NCI-H524 (cell line): Measurements from ENCODE around the gene SLC27A6.
"Not testable (repeated sequence)": the region's sequence is repeated elsewhere in the genome, so short reads cannot be mapped to it uniquely, and the experiment has no call there.

ENCODE experiments used
- DNase-seq, 2 experiments: peaks; one replicate each; lab custom pipeline; 2025; lab: John Stamatoyannopoulos, UW

The SLC27A6 gene

DNA sequence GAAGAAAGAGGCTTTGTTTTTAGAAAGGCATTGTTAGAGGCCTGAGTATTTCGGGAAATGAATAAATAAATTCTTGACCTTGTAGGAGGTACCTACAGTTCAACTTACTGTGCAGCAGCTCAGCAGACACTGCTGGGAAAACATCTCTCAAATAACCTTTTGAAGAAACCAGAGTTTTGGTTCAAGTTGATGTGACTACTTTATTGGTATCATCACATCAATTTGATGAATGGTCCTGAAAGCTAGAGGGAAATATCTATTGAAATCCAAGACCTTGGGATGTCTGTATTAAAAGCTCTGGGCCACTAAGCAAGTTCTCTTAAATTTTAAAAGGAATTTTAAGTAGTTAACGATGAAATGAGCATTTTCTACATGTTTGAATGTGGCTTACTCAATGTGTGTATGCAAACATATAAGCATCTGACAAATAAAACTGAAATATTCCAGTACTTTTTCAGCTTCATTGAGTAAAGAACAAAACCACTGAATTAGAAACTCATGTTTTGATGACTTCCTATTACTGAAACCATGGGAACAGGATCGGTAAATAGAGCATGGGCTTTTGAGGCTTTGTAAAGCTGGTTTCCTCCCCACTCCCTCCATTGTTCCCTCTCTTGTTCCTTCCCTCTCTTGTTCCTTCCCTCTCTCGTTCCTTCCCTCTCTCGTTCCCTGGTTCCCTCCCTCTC is 36.7 kb downstream of the SLC27A6 start:
- DNase-seq: no peak

DNA sequence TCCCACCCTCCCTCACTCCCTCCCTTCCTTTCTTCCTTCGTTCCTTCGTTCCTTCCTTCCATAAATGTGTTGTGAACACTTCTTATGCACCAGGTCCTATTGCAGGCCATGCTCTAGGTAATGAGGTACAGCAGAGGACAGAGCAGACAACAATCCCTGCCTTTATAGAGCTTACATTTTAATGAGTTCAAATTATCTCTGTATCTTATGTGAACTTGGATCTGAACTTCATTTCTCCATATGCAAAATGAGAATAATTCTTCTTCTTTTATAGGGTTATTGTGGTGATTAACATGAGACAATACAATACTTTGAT is 37.2 kb downstream of the SLC27A6 start:
- DNase-seq: no peak

DNA sequence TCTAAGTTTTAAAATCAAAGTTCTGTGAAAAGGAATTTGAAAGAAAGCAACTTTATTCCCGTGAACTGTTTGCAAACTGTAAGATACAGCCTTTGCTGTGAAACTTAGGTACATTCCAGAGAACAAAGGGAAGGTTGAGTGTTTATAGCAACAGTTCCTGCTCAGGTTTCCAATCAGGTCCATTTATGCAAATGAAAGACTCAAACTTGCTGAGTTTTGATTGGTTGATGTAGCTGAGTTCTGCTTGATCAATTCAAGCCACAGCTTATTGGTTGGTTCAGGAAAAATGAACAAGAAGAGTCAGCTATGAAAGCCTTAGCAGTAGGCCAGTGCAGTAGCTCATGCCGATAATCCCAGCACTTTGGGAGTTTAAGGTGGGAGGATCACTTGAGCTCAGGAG is 37.9 kb downstream of the SLC27A6 start:
- no peak for DNase-seq

DNA sequence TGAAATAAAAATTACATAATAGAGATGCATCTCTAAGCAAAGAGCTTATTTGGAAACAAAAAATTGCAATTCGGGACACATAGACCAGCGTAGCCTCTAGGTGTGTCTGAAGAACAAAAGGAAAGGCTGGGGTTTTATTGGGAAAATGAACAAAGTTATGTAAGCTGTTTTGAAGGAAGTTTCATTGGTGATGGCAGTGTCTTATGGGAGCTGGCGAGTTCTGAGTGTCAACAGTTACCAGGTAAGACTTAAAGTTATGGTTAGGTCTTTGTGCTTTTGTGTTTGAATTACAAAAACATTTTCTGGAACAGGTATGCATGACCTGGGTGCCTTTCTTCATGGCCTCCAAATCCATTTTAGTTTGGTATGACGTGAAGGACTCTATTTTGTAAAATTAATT is 48.9 kb downstream of the SLC27A6 start:
- no peak for DNase-seq

DNA sequence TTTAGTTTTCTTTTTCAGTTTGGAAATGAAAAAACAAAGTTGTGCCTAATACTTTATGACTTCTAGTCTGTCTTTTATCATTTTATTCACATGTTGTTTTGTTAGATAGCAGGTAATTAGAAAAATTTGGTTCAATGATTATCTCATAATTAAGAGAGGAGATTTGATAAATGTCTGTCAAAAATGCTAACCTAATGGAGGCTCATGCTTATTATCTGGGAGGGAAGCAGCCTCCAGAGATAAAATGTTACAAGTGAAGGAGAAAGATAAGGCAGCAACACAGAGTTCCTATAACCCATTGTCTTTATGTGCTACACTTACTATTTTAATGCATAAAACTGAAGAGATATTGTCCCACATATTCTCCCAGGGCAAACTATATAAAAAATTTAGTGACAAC is 53.5 kb downstream of the SLC27A6 start:
- no peak for DNase-seq

DNA sequence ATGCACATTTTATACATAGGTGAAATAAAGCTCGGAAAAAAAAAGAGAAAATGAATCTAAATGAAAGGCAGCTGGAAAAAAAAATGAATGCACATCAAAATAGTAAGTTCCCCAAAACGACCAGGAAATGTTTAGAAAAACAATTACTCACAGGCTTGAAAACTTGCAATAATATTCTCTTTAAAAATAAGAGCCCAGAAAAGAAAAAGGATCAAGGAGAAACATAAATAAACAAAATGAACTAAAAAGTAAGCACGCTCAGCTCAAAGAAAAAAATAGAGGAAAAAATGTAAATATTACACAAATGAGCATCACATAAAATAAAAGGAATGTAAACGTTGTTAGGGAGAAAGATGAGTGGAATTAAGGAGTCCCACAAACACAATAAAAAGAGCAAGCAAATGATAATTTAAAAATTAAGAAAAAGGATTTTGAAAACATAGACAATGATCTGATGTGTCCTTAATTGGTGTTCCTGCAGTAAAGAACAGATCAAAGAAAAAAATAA is 54.2 kb downstream of the SLC27A6 start:
- no peak for DNase-seq

DNA sequence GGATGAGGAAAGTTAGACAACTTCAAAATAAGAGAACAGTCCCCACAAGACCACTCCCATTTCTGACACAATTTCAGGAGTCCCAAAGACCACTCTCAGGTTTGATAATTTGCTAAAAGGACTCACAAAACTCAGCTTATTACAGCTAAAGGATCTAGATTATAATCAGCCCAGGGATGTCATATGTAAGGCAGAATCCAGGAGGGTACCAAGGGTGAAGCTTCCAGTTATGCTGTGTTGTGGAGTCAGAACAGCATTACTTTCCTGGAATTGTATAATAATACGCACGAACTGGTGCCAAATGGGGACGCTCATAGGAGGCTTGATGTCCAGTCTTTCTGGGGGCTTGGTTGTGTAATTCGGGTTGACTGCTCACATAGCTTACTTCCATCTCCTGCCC is 55.4 kb downstream of the SLC27A6 start:
- DNase-seq: no peak

DNA sequence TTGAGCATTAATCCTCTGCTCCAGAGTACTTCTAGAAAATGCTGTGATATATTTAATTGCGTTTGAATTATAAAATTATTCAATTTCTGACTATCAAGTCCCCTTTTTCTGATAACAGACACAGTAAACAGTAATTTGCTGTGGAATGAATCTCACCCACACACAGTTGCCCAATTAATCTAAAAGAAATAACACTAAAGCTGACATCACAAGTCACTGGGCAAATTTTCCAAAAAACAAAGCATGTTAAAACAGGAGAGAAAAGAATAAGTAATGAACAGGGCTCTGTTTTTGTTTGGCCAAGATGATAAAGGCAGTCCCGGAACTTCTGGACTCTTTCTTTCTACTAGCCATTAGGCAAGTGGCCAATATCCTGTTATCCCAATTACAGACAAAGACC is 56.5 kb downstream of the SLC27A6 start:
- no peak for DNase-seq

DNA sequence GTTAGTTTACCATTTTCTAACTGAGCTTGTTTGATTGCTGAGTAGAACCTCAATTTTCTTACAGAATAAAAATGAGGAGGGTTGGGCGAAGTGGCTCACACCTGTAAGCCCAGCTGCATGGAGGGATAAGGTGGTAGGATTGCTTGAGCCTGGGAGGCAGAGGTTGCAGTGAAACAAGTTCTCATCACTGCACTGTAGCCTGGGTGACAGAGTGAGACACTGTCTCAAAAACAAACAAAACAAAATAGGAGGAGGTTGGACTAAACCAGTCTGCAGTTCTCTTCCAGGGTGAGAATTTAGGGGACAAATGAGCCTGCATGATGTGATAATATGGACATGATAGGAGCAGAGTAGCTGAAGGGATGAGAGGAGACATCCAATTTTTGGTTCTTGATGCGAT is 57.3 kb downstream of the SLC27A6 start:
- no peak for DNase-seq

DNA sequence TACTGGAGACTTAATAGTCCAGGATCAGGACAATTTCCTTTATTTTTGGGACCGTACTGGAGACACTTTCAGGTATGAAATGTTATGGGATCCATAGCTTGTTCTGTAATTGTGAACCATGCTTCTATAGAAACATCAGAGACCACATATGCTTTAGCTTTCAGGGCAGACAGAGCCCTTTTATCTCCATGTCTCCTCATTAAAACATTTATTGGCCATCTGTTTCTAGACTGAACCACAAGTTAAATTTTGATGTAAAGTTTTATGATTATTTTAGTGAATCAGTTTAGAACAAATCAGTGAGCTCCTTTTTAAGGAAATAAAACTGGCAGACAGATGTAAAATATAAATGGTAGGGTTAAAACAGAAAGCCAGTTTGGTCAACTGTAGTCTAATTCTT is 62.0 kb downstream of the SLC27A6 start:
- DNase-seq: no peak

DNA sequence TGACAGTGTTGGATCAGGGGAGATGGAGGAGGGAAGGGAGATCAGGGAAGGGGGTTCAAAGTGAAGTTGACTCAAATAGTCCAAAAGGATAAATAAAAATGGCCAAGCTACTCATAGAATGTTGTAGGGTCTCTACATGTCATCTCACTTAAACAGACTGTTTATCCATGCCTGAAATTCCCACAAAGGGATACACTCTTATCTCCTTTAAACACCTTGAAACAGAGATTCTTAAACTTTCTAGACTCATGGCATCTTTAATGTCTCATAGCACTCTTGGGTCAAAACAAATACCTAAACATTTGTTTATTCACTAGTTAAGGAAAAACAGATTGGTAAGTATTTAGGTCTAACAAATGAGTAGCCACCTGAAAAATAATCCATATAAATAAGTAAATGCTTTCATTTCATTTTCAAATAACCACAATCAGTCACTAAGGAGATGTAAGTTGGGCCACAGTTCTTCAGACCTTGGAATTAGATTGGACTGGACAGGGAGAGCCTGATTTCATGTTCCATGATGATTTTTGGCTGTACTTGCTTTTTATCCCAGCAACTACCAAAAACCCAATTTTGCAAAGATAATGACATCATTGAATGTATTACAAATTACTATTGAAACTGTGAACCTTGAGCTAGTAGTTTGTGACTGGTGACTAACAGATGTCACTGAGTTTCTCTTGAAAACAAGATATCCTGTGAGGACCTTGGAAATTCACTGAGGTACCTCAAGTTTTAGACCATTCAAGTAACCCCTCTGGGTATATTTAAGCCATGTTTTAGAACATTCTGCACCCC is 66.8 kb downstream of the SLC27A6 start:
- DNase-seq: no peak

DNA sequence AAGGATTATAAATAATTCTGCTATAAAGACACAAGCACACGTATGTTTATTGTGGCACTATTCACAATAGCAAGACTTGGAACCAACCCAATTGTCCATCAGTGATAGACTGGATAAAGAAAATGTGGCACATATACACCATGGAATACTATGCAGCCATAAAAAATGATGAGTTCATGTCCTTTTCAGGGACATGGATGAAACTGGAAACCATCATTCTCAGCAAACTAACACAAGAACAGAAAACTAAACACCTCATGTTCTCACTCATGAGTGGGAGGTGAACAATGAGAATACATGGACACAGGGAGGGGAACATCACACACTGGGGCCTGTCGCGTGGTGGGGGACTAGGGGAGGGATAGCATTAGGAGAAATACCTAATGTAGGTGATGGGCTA is 71.0 kb downstream of the SLC27A6 start:
- DNase-seq: not testable (repeated sequence)

DNA sequence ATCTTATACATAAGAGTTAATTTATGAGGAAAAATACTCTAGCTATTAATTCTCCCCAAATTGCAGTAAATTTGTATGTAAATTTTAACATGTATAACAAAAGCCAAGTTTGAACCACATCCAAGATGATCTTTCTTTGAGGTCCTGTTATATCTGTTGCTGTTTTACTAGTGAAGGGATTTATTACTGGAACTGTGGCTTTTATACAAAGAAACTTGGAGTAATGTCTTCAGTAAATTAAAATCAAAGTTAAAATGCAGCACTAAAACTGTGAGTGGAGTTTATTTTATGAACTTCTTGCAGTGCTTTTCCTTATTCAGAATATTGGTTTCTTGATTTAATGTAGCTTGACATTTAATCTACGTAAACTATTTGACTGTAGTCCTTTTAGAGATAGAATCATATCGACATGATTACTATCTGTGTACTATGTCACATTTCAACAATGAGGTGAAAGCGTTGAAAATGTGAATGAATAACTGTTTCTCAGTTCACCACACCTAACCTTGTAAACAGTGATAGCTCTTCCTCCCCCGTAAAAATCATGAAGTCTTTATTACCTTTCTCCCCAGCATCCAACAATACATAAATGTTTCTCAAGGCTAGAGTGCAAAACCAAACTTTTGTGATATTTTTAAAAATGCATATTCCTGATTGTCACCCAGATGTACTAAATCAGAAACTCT is 76.1 kb downstream of the SLC27A6 start:
- DNase-seq: no peak

DNA sequence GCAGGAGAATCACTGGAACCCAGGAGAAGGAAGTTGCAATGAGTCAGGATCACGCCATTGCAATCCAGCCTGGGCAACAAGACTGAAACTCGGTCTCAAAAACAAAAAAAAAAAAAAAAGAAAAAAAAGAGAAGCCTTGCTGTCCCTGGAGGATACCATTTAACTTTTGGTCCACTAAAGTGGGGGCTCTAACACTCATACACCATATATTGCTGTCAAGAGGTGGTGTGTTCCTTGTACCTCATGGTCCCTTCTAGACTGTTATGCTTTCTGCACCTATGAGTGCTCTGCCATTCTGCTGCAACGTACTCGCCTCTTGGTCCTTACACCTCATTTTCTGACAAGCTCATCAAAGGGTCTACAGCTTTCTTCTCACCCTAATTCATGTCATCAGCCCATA is 77.0 kb downstream of the SLC27A6 start:
- no peak for DNase-seq

DNA sequence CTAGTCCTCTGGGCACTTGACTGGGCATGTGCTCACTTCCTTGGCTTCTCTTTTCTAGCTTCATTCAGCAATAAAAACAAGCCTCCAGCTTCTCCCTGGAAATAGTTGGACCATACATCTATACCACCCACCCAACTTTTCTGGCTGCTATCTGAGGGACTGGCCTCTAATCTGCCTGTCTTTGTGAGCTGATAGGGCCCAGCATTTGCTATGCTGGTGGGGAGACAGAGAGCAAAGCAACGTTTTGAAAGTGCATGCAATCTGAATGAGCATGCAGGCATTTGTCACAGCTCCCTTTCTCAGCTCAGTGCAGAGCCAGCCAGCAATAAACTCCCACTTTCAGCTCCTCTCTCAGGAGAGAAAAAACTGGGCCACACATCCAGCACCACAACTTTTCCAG is 78.6 kb downstream of the SLC27A6 start:
- DNase-seq: no peak

DNA sequence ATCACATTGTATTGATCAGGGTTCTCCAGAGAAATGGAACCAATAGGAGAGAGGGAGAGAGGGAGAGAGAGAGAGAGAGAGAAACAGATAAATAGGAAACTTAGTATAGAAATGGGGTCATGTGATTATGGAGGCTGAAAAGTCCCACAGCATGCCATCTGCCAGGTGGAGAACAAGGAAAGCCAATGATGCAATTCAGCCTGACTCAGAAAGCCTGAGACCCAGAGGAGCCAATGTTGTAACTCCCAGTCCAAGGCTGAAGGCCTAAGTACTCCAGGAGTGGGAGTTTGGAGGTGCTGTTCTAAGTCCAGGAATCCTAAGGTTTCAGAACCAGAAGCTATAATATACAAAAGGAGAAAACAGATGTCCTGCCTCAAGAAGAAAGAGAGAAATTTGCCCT is 80.9 kb downstream of the SLC27A6 start:
- no peak for DNase-seq

DNA sequence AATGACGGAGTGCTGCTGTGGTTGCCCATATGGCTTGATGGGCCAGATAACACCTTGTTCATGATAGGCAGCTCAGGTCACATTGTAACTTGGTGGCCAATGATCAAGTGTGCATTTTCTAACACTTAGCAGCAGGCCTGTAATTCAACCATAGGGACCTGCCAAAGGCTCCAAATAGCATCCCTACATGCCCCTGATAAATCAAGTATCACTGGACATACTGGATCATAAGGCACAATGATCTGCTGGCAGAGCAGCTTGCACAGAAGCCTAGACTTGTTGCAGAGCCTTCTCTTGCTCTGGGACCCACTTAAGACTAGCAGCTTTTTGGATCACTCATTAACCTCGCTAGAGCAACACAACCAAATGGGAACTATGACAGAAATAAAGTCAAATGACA is 83.2 kb downstream of the SLC27A6 start:
- DNase-seq: no peak

DNA sequence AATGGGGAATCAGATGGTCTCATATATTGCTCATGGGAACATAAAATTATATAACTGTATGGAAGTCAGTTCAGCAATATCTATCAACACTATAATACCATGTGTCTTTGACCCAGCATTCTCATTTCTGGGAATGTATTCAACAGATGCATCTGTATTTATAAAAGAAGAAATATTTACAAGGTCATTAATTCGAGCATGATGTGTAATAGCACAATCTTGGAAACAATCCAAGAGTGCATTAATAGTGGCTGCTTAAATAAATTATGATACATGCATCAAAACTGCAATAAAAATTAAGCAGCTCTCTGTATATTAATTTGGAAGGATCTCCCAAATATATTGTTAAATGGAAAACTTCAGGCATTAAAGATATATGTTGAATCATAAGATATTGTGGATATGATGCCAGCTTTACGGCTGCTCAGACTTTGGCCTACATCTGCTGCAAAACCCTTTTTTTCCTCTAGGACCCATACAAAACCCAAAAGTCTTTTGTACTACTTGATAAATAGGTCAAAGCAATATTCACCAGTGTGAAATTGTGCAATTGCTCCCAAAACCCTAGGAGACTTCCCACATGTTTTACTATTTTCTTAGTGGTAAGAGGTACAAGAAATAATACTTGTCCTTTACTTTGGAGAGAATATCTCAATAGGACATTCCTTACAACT is 84.0 kb downstream of the SLC27A6 start:
- DNase-seq: no peak

DNA sequence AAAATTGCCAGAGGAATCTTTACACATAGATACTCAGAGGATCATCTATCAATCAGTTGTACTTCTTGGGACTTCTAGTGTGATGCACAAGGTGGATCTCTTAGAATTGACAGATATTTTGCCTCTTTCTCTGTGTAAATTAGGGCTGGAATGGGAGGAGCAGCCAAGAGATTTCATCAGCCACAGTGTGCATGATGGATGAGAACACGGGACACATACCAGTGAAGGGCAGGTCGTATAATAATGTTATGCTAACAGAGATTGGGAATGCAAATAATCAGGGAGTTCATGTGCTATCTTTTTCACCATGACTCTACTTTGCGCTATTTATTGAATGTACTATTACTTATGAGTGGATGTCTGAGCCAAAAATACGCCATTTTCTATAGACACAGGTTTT is 86.0 kb downstream of the SLC27A6 start:
- no peak for DNase-seq

DNA sequence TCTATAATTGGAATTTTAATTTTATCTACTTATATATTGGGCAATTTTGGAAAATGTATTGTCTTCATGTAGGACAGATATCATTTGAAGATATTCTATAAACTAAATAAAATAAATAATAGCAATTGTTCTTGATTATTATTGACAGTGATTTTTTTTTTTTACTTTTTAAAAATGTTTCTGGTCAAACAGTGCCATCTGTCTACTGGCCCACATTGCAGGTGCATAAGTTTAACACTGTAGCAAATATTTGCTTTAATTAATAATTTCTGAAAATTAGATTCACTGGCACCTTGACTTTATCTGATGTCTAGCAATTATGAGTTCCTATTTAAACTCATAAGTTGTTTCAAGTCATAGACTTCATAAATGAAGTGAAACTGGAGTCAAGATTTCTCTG is 88.2 kb downstream of the SLC27A6 start:
- no peak for DNase-seq

DNA sequence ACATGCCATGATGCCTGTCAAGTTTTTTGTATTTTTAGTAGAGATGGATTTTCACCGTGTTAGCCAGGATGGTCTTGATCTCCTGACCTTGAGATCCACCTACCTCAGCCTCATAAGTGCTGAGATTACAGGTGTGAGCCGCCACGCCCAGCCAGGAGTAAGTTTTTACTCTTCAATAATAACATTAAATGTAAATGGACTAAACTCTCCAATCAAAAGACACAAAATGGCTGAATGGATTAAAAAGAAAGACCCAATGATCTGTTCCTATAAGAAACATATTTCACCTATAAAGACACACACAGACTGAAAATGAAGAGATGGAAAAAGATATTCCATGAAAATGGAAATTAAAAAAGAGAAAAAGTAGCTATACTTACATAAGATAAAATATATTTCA is 92.0 kb downstream of the SLC27A6 start:
- no peak for DNase-seq

DNA sequence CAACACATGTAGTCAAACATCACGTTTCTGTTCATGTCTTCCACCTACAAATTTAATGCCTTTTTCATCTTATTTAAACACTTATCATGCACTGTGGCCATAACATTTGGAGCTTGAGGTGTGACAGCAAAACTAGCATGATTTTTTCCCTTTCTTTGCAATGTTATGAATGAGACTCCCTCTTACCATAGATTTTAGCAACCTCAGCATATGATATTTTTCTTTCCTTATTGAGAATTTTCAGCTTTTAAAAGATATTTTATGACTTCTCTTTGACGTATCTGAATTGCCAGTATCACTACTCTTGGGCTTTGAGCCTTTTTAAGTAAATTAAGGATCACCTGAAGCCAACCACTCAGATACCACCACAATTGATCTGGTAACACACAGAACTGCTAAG is 96.6 kb downstream of the SLC27A6 start:
- no peak for DNase-seq
